ENCODE measurements around the gene ALDH1L1. TPM values are rescaled to one million over a fixed set of nuclear protein-coding genes. Genes with fewer than 3 reads are reported as not detected.

The ALDH1L1 gene
- total RNA-seq, 1 donor from 2014 or later, result 3.6 TPM

DNA sequence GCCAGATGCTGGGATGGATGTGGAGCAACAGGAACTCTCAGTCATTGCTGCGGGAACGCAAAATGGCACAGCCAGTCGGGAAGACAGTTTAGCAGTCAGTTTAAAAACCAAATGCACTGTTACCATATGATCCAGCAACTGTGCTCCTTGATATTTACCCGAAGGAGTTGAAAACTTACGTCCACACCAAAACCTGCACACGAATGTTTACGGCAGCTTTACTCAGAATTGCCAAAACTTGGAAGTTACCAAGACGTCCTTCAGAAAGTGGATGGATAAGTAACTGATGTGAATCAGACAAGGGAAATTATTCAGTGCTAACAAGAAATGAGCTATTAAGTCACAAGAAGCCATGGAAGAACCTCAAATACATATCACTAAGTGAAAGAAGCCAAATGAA is 60.4 kb downstream of the ALDH1L1 start:
- no peak for DNase-seq (ENCODE audit: low spot score)

DNA sequence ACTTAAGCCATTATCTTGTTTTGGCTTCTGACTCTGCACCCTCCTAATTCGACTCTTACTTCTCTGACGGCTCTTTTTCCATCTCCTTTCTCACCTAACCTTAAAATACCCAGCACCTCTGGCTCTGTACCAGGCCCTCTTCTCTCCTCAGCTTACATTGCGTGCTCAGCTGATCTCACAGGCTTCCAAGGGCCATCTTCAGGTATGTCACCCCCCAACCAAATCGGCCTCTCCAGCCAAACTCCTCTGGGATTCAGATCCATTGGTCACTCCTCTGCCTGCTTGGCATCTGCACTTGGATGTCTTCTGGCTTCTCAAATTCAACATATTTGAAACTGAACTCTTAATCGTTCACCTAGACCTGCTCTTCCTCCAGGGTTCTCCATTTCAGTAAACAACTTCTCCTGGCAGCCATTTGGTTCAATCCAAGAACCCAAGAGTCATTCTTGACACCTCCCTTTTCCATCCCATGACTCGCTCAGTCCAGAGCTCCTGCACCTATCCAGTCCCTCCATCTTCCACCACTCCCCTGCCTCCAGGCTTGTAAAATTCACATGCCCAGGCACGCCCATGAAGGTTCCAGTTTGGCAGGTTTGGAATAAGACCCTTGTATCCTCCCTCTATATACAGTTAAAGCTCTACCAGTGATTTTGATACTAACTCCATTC is 61.2 kb downstream of the ALDH1L1 start:
- no peak for DNase-seq (ENCODE audit: low spot score)

DNA sequence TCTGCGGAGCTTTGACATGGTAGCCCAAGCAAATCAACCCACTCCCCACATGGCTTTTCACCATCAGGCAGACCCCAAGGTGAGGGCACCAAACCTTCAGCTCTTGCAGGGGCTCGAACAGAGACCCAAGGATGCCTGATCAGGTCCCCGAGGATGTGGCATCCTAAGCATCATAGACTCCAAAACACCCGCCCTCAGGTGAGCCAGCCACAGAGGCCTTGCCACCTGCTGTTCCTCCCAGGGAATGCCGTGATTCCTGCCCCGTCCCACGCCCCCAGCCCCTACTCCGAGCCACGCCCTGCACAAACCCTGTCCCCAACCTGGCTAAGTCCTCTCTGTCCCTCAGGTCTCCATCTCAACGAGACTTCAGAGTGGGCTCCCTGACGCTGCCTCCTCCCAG is 61.8 kb downstream of the ALDH1L1 start:
- DNase-seq (ENCODE audit: low spot score), result no peak

DNA sequence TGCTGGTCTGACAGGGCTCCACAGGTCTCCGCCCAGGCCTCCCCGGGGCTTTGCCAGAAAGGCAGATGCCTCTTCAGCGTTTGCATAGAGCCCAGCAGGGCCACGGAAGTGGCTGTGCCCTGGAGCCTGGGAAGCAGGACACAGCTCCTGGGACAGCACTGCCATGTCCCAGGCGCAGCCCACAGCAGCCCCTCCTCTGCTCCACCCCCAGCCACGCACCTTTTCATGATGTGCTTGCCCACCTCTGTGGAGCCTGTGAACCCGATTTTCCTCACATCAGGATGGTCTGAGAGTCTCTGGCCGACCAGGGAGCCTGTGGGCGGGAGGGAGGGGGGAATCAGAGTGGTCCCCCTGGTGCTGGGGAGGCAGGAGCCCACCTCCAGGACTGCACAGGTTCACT is 62.6 kb downstream of the ALDH1L1 start:
- DNase-seq (ENCODE audit: low spot score), result no peak

DNA sequence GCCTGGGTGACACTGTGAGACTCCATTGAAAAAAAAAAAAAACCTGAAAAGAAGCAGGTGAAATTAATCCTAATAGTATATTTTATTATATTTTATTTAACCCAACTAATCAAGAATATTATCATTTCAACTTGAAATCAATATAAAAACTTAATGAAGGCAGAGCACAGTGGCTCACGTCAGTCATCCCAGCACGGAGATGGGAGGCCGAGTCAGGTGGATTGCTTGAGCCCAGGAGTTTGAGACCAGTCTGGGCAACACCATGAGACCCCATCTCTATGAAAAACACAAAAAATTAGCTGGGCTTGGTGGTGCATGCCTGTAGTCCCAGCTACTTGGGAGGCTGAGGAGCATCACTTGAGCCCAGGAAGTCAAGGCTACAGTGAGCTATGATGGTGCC is 63.2 kb downstream of the ALDH1L1 start:
- no peak for DNase-seq (ENCODE audit: low spot score)

DNA sequence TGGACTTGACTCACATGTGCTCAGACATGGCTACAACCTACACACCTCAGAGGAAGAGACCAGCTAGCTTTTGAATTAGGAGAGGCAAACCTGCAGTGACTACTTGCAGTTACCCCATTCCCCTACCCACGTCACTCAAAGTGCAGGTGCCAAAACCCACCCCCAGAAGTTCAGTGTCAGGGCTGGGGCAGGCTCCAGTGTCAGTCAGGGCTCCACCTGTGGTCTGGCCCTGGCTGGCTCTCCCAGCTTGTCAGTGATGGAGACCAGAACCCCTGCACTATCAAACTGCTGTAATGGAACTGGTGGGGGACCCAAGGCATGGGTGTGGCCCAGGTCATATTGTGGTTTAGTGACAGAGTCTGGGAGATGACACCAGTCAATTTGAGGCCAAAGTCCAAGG is 63.9 kb downstream of the ALDH1L1 start:
- DNase-seq (ENCODE audit: low spot score), result no peak

DNA sequence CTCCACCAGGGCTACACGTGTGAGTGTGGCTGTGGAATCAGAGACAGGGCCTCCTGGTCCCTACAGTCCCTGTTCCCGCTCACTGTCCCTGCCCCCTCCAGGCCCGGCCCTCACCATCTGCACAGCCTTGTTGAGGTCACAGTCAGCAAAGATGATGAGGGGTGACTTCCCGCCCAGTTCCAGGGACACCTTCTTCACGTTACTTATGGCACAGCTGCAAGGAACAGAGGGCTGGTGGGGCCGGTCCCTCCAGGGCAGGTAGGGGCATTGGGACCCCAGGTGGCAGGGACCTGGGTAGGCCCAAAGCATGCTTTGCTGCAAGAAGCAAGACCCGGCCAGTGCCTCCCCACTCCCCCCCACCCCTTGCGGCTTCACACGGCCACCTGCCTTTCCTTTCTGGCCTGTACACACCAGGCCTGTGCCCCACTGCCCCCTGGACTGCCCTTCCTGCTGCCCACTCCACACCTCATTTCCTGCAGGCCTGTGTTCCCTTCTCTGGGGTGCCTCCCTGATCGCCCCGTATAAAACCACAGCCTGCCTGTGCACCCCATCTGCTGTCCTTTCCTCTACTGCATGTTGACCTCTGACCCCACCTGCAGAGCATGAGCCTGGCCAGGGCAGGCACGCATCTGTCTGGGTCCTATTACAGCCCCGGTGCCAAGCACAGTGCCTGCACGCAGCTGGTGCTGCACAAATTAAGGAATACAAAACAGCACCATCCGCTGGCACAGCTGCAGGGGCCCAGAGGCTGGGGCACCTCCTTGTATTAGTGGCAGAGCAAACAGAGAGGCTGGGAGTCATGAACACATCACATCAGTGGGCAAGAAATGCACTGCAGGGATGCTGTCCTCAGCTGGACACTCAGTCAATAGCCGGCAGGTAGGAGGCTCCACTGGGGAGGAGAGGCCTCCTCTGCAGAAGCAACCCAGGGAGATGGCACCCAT is 65.7 kb downstream of the ALDH1L1 start:
- no peak for DNase-seq (ENCODE audit: low spot score)

DNA sequence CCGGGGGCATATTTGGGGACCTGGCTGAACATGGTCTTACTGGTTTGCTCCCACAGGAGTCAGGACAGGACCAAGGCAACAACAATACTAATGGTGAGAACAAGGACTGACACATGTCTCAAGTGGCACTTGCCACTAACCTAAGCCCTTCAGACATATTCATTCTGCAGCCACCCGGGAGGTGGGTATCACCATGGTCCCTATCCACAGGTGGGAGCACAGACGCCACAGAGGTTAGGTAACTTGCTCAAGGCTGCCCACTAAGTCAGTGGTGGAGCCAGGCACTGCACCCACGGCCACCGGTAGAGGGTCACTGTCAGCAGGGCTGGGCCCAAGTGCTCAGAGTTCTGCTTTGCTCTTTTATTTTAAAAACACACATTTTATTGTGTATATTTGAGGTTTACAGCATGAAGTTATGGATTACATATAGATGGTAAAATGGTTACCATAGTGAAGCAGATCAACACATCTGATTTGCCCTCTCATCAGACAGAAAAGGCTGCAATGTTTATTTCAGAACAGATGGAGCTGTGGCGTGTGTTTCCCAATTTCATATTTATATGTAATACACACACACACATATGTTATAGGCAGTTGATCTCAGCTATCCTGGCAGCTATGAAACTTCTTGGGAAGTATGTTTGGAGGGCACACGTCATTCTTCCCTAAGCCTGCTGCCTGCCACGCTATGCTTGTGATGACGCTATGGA is 66.5 kb downstream of the ALDH1L1 start:
- DNase-seq (ENCODE audit: low spot score), result no peak

DNA sequence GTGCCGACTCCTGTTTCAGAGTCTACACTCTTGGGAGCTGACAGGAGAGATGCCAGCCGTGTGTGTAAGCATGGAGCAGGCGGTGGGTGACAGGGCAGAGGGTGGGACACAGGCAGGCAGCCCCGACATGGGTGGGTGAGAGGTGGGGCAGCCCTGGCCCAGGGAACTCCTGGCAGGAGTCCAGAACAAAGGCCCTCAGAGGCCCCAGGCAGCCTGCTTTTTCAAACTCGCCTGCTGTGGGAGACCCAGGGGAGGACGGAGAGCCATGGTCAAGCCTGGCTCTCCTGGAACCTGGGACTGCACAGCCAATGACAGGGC is 67.2 kb downstream of the ALDH1L1 start:
- DNase-seq (ENCODE audit: low spot score), result no peak

DNA sequence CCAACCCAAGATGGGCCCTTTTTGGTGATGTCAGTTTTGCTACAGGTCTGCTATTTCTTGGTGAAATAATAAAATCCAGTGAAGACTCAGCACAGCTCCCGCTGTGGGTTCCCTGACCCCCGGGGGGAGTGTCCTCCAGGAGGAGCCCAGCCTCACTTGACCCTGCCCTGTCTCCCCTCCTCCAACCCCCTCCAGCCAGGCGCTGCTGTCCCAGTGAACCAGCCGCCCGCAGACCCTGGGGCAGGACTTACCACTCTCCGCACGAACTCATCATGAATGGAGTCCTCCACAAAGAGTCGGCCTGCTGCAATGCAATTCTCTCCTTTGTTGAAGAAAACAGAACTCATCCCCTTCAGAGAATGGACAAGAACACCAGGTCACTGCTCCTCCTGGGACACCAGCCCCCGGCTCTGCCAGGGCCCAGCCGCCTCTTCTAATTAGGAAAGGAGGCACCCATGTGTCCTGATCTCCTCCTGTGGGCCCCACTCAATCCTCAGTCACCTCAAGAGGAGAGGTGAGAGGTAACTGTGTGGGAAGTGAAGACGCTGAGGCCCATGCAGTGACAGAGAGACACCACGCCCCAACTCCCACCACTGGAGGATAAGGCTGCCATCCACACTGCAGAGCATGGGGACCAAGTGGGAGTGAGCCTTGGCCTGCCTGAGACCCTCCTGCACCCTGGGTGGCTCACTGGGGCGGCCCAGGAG is 67.7 kb downstream of the ALDH1L1 start:
- DNase-seq (ENCODE audit: low spot score), result no peak

DNA sequence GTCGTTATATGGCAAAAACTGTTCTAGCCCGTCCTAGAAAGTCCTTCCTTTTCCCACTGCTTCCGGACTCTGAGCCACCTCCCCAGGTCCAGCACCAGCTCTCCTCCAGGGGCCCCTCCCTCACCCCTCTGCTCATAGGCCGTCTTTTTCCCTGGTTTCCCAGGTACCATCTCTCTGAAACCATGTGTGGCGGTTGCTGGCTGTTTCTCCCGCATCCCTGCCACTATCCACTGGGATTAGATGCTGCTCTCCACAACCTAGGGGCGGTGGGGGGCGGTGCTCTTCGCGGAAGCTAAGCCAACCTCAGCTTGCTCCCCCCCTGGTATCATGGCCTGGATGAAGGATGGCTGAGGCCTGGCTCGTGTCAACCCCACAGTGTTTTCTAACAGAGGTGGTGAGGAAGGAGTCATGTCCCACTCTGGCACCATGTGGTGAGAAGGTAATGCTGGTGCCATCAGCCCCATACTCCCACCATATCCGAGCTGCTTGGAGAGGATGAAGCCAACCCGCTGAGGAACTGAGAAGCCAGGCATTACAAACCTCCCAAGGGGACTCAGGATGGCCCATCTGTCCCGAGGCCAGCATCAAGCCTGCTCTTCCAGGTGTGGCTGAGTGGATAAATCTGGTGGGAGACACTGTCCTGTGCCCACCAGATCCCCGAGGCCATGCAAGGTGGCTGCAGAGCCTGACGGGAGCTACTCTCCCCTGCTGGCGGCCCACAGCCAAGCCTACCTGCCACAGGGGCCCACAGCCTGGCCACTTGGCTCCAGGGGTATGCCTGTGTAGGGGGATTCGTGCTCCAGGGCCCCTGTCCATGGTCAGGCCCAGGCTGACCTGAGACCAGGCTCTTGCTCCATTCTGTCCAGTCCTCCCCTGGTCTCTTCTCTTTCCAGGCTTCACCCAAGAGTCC is 68.6 kb downstream of the ALDH1L1 start:
- no peak for DNase-seq (ENCODE audit: low spot score)

DNA sequence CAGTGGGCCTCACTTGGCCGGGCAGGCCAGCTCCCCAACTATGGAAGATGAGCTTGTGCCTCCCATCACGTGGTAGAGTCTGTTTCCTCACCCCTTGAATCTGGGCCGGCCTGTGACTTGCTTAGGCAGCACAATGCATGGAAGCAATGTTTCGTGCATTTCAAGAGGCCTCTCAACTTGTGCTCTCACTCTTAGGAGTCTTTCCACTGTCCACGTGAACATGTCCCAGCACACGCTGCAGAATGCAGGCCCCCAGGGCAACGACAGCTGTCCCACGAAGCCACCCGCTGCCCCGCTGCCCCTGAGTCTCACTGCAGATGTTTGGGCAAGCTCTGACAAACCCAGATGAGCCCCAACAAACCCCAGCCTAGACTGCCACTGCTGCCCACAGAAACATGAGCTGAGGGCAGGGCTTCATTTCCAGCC is 69.2 kb downstream of the ALDH1L1 start:
- DNase-seq (ENCODE audit: low spot score), result no peak

DNA sequence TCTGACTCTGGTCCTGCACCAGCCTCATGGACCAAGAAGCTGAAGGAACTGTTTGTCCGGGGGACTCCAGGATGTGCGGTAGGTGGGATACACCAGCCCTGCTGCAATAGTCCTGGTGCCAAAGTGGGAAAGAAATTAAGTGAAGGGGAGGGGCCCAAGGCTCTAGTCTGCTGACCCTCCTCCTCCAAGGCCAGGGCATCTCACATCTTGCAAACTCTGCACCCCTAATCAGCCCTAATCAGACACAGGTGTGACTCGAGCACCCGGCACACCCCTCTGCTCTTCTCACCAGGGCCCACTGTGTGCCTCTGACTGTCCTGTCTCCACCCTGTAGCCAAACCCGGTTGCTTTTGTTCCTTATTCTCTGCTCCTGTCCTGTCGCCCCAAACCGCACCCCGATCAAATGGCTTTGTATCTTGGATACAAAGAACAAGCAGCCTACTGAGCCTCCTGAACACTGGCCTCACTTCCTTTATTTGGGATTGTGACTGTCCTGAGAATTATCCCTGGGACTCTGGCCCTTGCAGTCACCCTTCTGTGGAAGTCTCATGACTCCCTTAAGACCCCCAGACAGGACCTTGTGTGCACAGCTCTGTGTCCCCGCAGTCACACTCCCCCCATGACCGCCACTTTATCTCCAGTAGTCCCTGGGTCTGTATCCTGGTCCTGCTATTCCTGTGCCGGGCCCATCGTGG is 69.8 kb downstream of the ALDH1L1 start:
- no peak for DNase-seq (ENCODE audit: low spot score)

DNA sequence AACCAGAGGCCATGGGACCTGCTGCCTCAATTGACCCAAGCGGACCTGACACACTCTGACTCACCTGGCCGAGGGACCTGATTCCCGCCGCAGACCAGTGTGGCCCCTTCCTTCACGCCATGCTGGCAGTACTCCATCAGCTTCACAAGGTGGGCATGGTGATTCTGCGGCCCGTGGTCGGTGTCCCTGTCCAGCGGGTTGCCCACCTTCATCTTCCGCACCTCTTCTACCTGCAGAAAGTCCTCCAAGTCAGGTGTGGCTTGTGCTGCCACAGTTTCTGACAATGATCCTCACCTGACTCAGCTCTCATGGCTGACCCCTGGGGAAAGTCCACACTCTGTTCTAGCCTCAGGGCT is 70.5 kb downstream of the ALDH1L1 start:
- DNase-seq (ENCODE audit: low spot score), result no peak

DNA sequence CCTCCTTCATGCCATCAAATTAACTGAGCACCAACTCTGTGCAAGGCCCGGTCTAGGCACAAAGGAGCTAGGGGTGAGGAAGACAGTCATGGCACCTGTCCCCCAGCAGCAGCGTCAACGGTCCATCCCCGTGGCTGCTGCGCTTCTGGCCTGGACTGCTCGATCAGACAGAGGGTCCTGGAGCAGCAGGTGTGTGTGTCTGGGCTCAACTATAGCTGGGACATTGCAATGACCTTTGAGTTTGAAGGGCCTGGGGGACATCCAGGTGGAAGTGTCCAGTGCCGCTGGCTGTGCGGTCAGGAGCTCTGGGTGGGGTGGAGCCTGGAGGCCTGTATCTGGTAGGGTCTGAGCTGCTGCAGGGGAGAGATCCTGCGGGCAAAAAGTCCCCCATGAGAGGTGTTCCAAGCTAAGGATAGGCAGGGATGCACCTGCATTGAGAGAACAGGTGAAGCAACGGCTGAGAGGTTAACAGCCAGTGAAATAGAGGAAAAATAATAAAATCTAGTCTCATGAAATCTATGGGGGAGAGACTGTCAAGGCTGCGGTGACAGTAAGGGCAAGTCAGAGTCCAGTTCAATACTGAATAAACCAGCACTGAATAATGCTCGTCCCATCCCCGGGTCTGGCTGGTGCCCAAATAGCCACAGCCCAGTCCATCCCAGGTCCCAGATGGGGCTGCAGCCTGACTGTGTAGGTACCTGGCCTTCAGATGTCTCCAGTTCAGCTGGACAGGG is 71.1 kb downstream of the ALDH1L1 start:
- DNase-seq (ENCODE audit: low spot score), result no peak

DNA sequence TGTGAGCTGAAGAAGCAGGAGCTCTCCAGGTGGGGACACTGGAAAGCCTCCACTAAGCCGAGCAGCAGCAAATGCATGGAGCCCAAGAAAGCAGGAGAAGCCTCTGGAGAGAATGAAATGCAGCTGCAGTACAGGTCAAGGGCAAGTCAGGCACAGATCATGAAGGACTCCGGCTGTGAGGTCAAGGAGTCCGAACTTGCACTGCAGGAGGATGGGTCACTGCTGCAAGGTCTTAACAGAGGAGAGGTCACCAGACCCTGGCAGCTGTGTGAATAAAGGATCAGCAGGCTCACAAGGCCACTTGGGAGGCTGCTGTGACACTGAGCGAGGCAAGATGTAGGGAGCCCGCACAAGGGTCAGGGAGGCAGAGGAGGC is 71.7 kb downstream of the ALDH1L1 start:
- DNase-seq (ENCODE audit: low spot score), result no peak

DNA sequence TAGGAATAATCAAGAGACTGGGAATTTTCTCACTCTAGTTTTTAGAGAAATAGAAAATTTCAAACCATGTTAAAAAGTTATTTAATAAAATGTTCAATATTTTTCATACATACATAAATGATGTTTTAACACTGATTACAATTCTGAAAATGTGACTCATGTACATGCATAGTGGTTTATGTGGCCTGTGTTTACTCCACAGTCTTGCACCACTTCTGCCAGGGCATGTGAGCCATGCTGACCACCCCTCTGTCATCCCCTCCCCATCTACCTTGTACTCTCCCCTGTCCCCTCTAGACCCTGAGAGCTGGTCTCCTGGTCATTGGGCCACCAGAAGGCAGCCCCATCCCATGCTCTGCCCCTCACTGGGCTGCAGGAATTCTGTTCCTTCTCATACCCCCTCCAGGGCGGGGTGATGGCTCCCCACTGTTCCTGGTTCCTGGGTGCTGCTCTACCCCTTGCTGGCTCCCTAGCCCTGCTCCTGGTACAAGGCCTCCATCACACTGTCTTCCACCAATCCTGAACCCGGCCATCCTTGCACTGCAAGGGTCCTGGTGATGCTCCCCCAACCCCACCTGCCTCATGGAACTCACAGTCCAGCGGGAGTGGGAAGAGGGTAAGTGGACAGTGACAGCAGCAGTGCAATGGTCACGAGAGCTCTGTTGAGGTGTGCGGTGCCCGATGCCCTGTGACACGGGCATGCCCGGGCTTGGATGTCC is 72.3 kb downstream of the ALDH1L1 start:
- no peak for DNase-seq (ENCODE audit: low spot score)

DNA sequence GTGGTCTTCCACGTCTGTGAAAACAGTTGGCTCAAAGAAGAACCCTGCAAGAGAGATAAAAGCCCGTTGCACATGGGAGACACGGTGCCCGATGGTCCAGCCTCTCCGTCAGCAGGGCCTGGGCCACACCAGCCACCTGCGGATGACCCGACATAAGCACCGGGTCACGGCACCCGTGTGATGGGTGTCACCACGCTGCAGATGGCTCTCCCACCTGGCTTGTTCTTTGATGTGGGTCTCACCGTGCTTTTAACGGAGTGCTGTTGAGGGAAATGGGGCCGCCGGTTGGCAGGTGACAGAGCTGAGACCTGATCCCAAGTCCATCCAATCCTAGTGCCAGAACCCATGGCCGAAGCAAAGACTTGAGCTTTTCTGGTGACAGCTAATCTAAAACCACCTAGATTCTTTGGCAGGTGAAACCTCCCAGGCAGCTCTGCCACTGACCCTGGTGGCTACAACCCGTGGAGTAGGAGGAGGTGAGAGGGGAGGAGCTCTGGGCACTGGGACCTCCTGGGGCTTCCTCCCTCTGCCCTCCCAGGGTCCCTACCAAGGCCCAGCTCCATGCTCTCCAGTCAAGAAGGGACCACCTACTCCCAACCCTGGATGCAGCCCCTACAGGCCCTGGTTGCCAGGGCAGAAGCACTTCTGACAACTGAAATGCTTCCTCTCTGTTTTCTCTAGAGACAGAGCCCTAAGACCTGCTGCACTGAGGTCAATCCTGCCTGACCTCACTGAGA is 73.0 kb downstream of the ALDH1L1 start:
- DNase-seq (ENCODE audit: low spot score), result no peak
